Caco-2 (cell line): ENCODE measurements around the gene HSD11B2. TPM values are rescaled to one million over a fixed set of nuclear protein-coding genes. Genes with fewer than 3 reads are reported as not detected.
A peak's percentile ranks its signal among the peaks of the same experiment; 100 is the strongest.

ENCODE experiments used
- BruUV-seq: library from RNA; stranded (reverse); fragments of 400-500 nt; replicated peaks from 2 replicates; lab custom pipeline; 2021; lab: Mats Ljungman, UMichigan
- CTCF ChIA-PET: fragments of 300-600 bp; sonication (Branson Sonifier 250); formaldehyde crosslinking; loops from one replicate; lab custom pipeline; 2022; ENCODE audit warnings: antibody characterized with exemption; lab: Charles Lee
- POLR2A ChIA-PET: fragments of 300-600 bp; sonication (Branson Sonifier 250); formaldehyde crosslinking; loops from one replicate; lab custom pipeline; 2022; ENCODE audit warnings: antibody characterized with exemption; lab: Charles Lee
- DNase-seq, 2 experiments: peaks; one replicate each; pipeline versions ENCODE4 v3.0.0 to v3.0.0-alpha.2; 2020 to 2022
- H3K27me3 ChIP-seq: replicated peaks from 2 replicates; pipeline ENCODE4 v1.6.0; 2011; ENCODE audit warnings: low read length; ENCODE audit not compliant: control insufficient read depth, insufficient read depth
- H3K36me3 ChIP-seq: 2 replicates; pipeline ENCODE4 v1.5.1; 2011; ENCODE audit warnings: low read length; ENCODE audit not compliant: control insufficient read depth, insufficient read depth
- H3K4me1 ChIP-seq: fragments of 250-450 bp; sonication (Bioruptor Pico); 2 replicates; pipeline ENCODE4 v1.5.1; 2020; ENCODE audit warnings: mild to moderate bottlenecking
- H3K4me3 ChIP-seq: 2 replicates; pipeline ENCODE4 v1.5.1; 2011; ENCODE audit warnings: low read depth, mild to moderate bottlenecking, control low read depth, low read length
- H3K9me3 ChIP-seq: fragments of 250-450 bp; sonication (Bioruptor Pico); 2 replicates; pipeline ENCODE4 v1.5.1; 2020; ENCODE audit warnings: mild to moderate bottlenecking, moderate library complexity
- H3K27ac Mint-ChIP-seq: one replicate; pipeline ENCODE4 v1.8.0; 2022; ENCODE audit warnings: mixed read lengths; ENCODE audit not compliant: unreplicated experiment
- H3K27me3 Mint-ChIP-seq: one replicate; pipeline ENCODE4 v1.8.0; 2022; ENCODE audit warnings: mixed read lengths; ENCODE audit not compliant: insufficient read depth, unreplicated experiment
- H3K36me3 Mint-ChIP-seq: one replicate; pipeline ENCODE4 v1.8.0; 2022; ENCODE audit warnings: mild to moderate bottlenecking, mixed read lengths; ENCODE audit not compliant: insufficient read depth, unreplicated experiment
- H3K4me1 Mint-ChIP-seq: one replicate; pipeline ENCODE4 v1.8.0; 2022; ENCODE audit warnings: low read depth, mixed read lengths; ENCODE audit not compliant: unreplicated experiment
- H3K4me3 Mint-ChIP-seq: one replicate; pipeline ENCODE4 v1.8.0; 2022; ENCODE audit warnings: mild to moderate bottlenecking, moderate library complexity, mixed read lengths; ENCODE audit not compliant: unreplicated experiment
- H3K9me3 Mint-ChIP-seq: one replicate; pipeline ENCODE4 v1.8.0; 2022; ENCODE audit warnings: mixed read lengths; ENCODE audit not compliant: unreplicated experiment
- CTCF ChIP-seq, 2 experiments: fragments of 200-600 bp in 1 of 2; IDR thresholded peaks; 1 replicate in 1 of 2; 2 replicates in 1 of 2; pipeline versions ENCODE4 v1.5.1 to v1.8.0; 2011 to 2022; ENCODE audit warnings: antibody characterized with exemption in 1 of 2, control low read depth in 1 of 2, inconsistent platforms in 1 of 2, low read depth in 1 of 2, low read length in 1 of 2, mild to moderate bottlenecking in 1 of 2, moderate library complexity in 1 of 2; ENCODE audit not compliant: insufficient read depth in 1 of 2, severe bottlenecking in 1 of 2, unreplicated experiment in 1 of 2
- intact Hi-C: fragments of 100-400 bp; cut with micrococcal nuclease; formaldehyde crosslinking; loops from one replicate; pipeline ENCODE4 v1.10.0; 2022; ENCODE audit not compliant: unreplicated experiment
- total RNA-seq: library from RNA; stranded (reverse); gene quantifications from 2 replicates; pipeline ENCODE4 v1.2.3, GENCODE V29; 2022

Gene HSD11B2
- total RNA-seq, 1 experiment from 2014 or later, result 11.3 TPM

GRCh38 chr16:67477960-67478554 is 47.1 kb downstream of the HSD11B2 start:
- Histone ChIP-seq H3K27me3 (no peaks in the 10 kb centered on the region), H3K36me3 (no peaks in the 10 kb centered on the region; the same call in 1 of the 2 replicates), H3K9me3 (no peaks in the 10 kb centered on the region), H3K4me3 (no peak overlapping the region), H3K4me1 (peaks cover 15% of the 10 kb centered on the region)
- peak overlapping the region; percentile 8 for H3K27ac Mint-ChIP-seq
- TF ChIP-seq CTCF (IDR thresholded peaks at IDR 0.05; ENCODE audit: insufficient read depth in 1 of 2, low read depth in 1 of 2, low read length in 1 of 2, severe bottlenecking in 1 of 2, unreplicated experiment in 1 of 2), result no peak
- BruUV-seq, result no TSS peak
- H3K27me3 Mint-ChIP-seq, result no peaks in the 10 kb centered on the region
- H3K4me3 Mint-ChIP-seq, result peak overlapping the region; percentile 50
- ChIA-PET CTCF (no interaction called here), POLR2A (interaction anchor here (0.6 to 0.7 kb wide), 2 partner anchors 53 to 231 kb away, joined by 5 read pairs; no protein-coding TSS in a partner anchor)
- H3K9me3 Mint-ChIP-seq, result no peaks in the 10 kb centered on the region
- peaks cover 19% of the 10 kb centered on the region for H3K4me1 Mint-ChIP-seq
- DNase-seq, result no peak
- peaks cover 22% of the 10 kb centered on the region for H3K36me3 Mint-ChIP-seq
- intact Hi-C loops, result no loop called here

GRCh38 chr16:67480833-67481560 is 50.1 kb downstream of the HSD11B2 start, which contains the start of gene ATP6V0D1:
Gene ATP6V0D1 (minus strand): TSS chr16:67481157. CDS start chr16:67481086, 71 bp downstream.
- ChIA-PET POLR2A (interaction anchor here (0.5 to 1.6 kb wide), 10 partner anchors 8 to 604 kb away, joined by 3 to 11 read pairs (median 4); partner anchors contain the start of genes ACD, FHOD1, HSD11B2 and PARD6A), CTCF (interaction anchor here (0.7 to 3.1 kb wide), 20 partner anchors 8 to 325 kb away, joined by 3 to 49 read pairs (median 6); partner anchors contain the start of genes ACD, CARMIL2, CTCF and ELMO3)
- DNase-seq, result peak; percentile 98 to 100
- Mint-ChIP-seq H3K4me1 (peaks cover 19% of the 10 kb centered on the region), H3K27me3 (no peaks in the 10 kb centered on the region), H3K27ac (peak within 1 kb of the TSS; percentile 94), H3K9me3 (no peaks in the 10 kb centered on the region), H3K36me3 (peaks cover 22% of the 10 kb centered on the region), H3K4me3 (peak within 1 kb of the TSS; percentile 98)
- no peaks in the 10 kb centered on the region for H3K27me3 ChIP-seq
- no TSS peak for BruUV-seq
- H3K36me3 ChIP-seq, result no peaks in the 10 kb centered on the region; the same call in 1 of the 2 replicates
- intact Hi-C loops, result loop anchor here (1.0 to 5.0 kb wide), 3 partner anchors 13 to 49 kb away; partner anchors contain the start of gene HSD11B2
- H3K4me1 ChIP-seq, result peaks cover 15% of the 10 kb centered on the region
- peak; percentile 89 to 96 for TF ChIP-seq CTCF (IDR thresholded peaks at IDR 0.05; ENCODE audit: insufficient read depth in 1 of 2, low read depth in 1 of 2, low read length in 1 of 2, severe bottlenecking in 1 of 2, unreplicated experiment in 1 of 2)
- no peaks in the 10 kb centered on the region for H3K9me3 ChIP-seq
- H3K4me3 ChIP-seq, result peak within 1 kb of the TSS; percentile 94
